Measurements from ENCODE around the gene LRRC4B. TPM values are rescaled to one million over a fixed set of nuclear protein-coding genes. Genes with fewer than 3 reads are reported as not detected.

Gene LRRC4B
- total RNA-seq, 1 donor from 2014 or later: 35.9 TPM

DNA sequence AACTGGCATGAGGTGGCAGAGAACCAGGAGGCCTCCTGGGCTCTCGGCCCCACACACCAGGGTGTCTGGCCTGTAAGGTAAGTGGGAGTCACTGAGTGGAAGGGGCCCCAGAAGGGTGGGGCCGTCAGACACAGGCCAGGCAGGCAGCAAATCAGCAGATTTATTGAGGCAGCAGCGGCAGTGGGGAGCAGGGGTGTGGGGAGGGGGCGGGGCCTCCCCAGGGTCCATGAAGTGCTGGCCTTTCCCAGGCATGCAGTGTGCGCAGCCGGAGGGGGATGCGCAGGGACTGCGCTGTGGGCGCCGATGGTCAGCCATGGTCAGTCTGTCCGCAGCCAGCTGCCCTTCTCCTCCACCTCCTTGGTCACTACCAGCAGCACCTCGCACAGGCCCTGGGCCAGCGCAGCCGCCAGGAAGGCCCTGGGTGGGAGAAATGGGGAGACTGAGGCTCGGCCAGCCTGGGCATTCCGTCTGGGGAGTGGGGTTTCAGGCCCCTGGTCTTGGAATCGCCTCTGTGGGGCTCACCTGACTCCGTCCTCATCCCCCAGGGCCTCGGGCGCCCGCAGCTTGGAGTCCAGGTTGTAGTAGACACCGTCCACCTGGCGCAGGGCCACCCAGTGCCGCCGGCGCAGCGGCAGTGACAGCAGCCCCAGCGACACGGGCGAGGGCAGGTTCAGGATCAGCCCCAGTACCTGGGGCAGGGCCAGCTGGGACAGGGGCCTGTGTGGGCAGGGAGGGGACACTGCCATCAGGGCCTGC lies 62.2 kb downstream of the LRRC4B start:
- DNase-seq (ENCODE audit: low spot score): no peak

GRCh38 chr19:50501568-50502475 lies 66.4 kb downstream of the LRRC4B start:
- DNase-seq (ENCODE audit: low spot score): no peak

DNA sequence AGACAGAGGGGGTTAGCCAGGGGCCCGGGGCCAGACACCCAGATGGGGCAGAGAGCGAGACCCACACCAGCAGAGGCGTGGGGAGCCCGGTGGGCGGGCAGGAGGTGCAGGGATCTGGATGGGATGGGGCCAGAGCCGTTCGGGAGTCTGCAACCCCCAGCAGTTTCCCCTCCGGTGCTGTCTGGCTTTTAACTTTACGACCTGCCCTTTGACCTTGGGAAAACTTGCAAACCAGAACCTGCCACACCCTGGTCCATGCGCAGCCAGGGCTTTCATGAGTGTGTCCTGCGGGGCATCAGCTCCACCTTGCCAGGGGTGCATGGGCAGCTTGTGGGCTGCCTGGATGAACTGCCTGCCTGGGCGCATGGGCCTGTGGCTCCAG lies 67.1 kb downstream of the LRRC4B start:
- no peak for DNase-seq (ENCODE audit: low spot score)

GRCh38 chr19:50500753-50501151 lies 67.5 kb downstream of the LRRC4B start:
- DNase-seq (ENCODE audit: low spot score): no peak

- no peak for DNase-seq (ENCODE audit: low spot score)
Measured at GRCh38 chr19:50500060-50500752, 68.0 kb downstream of the LRRC4B start.

- no peak for DNase-seq (ENCODE audit: low spot score)
Measured at GRCh38 chr19:50498219-50499056, 69.8 kb downstream of the LRRC4B start.

- DNase-seq (ENCODE audit: low spot score): no peak
Measured at GRCh38 chr19:50497022-50497405, 71.2 kb downstream of the LRRC4B start.

DNA sequence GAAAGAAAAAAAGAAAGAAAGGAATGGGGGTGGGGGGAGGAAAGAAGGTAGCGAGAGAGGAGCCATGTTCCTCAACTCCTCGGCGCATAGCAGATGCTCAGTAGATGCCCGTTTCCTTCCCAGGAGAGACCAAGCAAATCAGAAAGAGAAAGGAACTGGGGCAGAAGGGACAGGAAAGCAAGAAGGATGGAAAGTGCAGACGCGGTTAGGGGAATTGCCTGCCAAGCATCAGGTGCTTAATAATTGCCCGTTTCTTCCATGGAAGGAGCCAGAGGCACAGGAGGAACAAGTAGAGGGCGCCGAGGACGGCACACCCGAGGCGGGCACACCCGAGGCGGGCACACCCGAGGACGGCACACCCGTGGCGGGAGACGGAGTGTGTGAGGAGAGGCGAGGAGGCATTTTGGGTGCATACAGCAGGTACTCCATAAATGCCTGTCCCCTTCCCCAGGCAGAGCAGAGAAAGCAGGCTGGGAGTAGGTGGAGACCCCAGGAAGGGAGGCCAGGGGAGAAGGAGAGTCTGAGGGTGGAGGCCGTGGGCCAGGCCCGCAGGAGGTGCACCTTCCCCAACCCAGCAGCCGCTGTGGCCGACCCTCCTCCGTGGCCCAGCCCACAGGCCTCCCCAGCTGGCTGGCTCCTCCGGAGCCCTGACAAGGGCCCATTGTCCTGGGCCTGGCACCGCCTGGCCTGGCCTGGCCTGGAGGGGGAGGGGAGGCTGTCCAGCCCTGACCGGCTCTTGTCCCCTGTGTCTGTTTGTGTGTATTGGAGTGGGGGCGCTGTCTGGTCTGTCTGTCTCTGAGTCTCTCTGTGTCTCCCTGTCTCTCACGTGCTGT lies 71.8 kb downstream of the LRRC4B start:
- DNase-seq (ENCODE audit: low spot score): no peak

- no peak for DNase-seq (ENCODE audit: low spot score)
Measured at GRCh38 chr19:50495020-50495531, 73.2 kb downstream of the LRRC4B start.

DNA sequence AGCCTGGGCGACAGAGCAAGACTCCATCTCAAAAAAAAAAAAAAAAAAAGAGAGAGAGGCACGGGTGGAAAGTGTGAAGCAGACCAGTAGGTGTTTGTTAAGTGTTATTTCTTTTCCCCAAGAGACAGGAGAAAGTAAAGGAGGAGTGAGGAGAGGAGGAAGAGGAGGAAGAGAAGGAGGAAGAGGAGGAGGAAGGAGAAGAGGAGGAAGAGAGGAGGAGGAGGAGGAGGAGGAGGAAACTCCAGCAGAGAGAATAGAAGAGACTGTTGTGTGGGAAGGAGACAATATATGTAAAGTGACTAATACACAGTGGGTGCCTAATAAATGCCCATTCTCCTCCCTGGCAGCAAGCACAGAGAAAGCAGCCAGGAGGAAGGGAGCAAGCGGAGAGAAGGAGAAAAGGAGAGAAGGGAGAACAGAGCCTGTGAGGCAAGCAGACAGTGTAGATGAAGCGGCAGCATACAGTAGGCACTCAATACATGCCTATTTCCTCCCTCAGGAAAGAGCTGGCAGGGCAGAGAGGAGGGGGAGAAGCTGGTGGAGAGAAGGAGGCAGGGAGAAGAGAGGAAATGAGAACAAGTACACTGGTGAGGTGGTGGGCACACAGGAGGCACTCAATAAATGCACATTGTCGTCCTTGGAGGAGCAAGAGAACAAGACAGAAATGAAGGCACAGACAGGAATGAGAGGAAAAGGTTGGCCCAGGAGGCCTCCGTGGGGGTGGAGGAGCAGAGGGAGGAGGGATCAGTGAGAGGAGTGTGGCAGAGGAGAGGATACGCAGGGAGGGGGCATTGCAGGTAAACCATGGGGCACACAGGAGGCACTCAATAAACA lies 73.8 kb downstream of the LRRC4B start:
- no peak for DNase-seq (ENCODE audit: low spot score)

DNA sequence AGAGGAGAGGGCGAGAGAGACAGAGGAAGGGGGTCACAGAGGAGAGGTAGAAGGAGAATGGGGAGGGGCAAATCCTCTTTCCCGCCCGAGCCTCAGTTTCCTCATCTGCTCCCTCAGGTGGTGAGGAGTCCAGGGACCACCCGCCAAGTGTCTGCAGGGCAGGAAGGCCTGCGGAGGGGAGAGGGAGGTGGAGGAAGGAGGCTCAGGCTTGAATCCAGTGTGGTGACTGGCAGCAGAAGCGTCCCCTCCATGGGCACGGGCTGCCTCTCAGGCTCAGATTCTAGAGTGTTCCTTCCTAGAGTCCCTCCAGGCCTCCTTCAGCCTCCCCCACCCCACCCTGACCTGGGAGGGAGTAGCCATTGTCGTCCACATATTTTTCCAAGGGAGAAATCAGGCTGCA lies 75.1 kb downstream of the LRRC4B start:
- DNase-seq (ENCODE audit: low spot score): no peak

DNA sequence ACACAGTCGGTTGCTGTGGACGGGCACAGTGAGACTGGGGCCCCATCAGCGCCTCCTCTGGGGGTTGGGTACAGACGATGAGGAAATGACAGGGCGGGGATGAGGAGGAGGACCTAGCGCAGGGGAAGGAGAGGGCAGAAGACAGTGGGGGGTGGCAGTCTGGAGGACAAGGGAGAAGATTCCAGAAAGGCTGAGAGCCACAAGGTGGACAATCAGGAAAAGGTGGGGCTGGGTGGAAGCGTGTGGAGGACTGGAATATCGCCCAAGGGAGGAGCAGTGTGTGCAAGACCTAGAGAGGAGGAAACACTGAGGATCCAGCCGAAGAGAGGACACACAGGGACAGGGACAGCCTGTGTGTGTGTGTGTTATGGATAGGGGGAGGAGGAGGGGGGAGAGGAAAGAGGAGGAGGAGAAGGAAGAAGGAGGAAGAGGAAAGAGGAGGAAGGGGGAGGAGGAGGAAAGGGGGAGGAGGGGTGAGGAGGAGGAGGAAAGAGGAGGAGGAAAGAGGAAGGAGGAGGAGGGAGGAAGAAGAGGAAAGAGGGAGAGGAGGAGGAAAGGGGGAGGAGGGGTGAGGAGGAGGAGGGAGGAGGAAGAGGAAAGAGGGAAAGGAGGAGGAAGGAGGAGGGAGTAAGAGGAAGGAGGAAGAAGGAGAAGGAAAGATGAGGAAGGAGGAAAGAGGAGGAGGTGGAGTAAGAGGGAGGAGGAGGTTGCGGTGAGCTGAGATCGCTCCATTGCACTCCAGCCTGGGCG lies 75.8 kb downstream of the LRRC4B start:
- no peak for DNase-seq (ENCODE audit: low spot score)

DNA sequence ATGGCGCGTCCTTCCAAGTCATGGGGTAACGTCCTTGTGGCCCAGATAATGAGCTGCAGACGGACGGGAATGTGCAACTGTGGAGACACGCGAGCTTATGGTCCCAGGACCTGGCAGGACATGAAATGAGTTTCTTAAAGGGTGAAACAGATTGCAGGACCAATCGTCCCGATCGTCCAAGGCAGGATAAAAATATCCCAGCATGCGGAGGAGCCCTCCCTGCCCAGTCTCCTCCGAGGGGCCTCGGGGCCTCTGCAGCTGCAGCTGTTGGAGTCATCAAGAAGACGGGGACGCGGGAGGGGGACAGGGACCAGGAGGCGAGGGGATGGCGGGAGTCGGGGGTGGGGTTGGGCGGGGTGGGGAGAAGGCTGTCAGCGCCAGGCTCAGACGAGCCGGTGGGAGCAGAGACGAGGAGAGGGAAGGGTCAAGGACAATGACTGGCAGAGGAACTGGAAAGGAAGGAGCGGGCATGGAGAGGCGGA lies 77.2 kb downstream of the LRRC4B start:
- no peak for DNase-seq (ENCODE audit: low spot score)

DNA sequence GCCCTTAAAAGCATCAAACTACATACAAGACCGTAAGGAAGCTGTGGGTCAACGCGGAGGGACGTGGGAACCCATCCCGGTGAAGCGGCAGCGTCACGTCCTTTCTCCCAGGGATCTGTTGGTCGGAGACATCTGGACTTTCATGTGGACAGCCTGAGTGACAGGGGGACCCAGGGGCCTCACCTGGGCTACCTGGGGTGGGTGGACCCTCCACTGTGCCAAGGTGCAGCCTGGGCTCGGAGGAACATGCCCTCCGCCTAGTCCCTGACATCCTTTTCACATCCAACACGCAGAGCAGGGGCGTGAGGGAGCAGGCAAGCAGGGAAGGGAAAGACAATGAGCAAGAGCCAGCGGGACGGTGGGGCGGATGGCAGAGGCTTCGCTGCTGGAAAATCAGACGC lies 77.8 kb downstream of the LRRC4B start:
- DNase-seq (ENCODE audit: low spot score): no peak

GRCh38 chr19:50489461-50490011 lies 78.7 kb downstream of the LRRC4B start:
- no peak for DNase-seq (ENCODE audit: low spot score)

DNA sequence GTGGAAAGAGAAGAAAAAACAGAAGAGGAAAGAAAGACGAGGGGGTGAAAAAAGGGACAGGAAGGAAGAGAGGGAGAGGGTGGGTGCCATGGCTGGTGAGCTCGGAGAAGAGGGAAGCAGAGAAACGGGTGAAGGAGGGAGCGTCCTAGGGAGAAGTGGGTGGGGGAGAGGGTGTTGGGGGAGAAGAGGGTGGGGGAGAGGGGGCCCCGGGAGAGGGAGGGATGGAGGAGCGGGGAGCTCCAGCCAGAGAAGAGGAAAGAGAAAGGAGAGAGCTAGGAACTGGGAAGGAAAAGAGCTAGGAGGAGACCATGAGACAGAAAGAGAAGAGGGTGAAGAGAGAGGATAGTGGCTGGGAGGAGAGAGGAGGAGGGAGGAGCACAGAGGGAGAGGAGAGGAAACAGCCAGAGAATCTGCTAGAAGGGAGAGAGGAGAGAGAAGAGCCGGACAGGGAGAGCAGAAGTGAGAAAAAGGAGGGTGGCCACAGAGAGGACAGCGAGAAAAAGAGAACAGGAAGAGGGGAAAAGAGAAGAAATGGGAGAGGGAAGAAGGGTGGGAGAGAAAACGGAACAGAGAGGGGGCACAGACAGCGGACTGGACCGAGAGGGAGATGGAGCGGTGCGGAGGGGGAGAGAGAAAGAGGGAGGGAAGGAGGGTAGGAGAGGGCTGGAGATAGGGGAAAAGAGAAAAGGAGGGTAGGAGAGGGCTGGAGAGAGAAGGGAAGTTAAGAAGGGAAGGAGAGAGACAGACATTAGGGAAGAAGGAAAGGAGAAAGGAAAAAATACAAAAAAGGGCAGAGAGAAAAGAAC lies 79.6 kb downstream of the LRRC4B start:
- no peak for DNase-seq (ENCODE audit: low spot score)

DNA sequence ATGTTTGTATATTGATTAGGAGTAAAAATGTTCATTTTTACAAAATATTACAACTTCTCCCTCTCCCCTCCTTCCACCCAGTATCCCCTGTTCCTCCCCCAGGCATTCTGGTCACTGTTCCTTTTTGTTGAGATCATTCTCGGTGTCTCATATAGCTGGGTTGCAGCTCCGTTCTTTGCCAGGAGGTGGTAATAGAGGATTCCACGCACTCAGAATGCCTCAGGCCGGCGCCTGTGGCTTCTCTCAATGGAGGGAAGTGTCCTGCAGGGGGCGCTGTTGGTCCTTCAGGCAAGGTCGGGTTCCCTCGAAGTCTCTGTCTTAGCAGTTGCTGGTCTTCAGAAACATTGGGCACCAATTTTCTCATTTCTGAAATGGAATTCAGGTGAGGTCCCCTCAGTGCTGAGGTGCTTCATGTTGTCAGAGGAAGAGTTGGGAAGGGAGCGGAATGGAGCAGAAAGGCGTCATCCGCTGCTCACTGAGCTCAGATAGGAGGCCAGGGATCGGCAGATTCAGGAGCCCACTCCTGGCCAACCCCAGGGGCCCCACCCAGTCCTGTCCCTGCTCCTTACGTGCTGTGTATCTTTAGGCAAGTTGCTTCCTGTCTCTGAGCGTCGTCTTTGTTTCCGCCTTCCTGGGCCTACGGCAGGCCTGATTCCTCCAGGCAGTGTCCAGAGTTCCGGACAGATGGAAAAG lies 81.3 kb downstream of the LRRC4B start:
- no peak for DNase-seq (ENCODE audit: low spot score)

Data from umbilical cord (tissue), 2 donors.